GM21619 (cell line): ENCODE measurements around the gene ODAD2.

Source experiments
- ATAC-seq: cut with Tn5 transposase; IDR thresholded peaks from one replicate; pipeline ENCODE4 v1.9.1; 2021; ENCODE audit not compliant: unreplicated experiment

Gene ODAD2

GRCh38 chr10:27779462-27780015 lies 219.3 kb downstream of the ODAD2 start:
- no peak for ATAC-seq

- ATAC-seq: no peak
Observed at GRCh38 chr10:27774831-27775230, 224.0 kb downstream of the ODAD2 start.

- no peak for ATAC-seq
Observed at GRCh38 chr10:27771231-27771630, 227.6 kb downstream of the ODAD2 start.

GRCh38 chr10:27770181-27770580 lies 228.7 kb downstream of the ODAD2 start:
- ATAC-seq: no peak
